ENCODE results near the gene KRTAP29-1.

Gene KRTAP29-1

DNA sequence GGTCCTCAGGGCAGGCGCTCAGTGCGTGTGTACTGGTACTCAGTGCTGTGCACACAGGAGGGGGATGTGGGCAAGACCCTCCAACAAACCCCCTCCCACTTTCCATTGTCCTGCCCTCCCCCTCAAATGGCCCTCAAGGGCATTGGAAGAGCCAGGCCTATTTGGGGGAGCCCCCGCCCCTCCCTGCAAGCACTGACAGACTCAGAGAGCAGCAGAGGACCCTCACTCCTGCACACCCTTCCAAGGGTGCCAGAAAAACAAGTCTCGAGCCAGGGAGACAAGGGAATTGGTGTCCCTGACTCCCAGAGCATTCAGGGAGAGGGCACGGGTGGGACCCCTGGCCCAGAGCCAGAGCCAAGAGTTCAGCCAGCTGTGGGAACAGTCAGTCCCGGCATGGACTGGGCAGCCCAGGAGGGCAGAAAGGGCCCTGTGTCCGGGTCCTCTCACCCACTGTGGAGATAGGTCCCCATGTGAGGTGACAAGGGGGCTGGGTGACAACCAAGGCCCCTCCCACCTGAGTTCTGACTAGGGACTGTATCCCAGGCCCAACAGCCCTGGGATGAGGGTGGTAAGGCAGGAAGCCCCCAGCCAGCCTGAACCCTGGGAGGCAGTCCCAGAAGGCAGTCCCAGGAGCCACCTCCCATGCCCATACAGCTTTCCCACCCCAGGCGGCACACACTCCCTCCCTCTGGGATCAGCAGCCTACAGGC is 24.9 kb upstream of the KRTAP29-1 start:
- DNase-seq, result no peak

DNA sequence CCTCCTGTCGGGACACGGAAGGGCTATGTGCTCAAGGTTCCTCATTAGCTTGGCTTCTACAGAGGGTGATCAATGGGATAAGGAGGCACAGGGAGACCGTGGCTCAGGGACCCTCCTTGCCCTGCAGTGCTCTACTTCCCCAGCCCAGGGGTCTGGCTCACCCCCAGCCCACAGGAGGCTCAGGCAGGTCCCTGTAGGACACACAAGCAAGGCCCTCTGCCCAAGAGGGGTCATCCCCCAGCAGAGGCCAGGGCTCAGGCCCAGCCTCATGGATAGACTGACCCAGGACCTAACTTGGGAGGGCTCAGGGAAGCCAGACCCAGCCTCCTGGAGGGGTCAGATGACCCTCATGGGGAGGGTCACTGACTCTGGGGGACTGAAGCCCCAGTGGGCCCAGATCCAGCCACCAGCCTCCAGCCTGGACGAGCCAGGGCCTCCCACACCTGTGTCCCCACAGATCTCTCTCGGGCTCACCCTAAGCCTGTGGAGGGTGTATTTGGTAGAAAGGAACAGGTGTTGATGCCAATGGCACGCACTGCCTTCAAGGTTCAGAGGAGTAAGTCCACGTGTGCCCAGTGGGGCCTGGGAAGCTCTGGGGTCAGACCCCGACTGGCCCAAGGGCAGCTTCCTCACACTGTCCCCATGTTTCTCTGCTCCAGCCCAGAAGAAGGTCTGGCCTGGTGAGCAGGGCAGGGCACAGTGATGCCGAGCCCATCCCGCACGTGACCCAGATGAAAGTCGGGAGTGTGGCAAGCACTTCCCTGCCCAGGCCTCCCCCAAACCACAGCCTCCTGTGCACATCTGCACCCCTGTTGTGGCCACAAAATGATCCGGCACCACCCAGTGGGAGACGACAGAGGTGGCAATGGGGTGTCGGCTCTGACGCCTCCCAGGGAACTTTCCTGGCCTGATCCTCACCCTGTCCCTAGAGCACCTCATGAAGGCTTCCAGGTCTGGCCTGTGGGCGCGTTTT is 23.8 kb upstream of the KRTAP29-1 start:
- peak; percentile 50 for DNase-seq

DNA sequence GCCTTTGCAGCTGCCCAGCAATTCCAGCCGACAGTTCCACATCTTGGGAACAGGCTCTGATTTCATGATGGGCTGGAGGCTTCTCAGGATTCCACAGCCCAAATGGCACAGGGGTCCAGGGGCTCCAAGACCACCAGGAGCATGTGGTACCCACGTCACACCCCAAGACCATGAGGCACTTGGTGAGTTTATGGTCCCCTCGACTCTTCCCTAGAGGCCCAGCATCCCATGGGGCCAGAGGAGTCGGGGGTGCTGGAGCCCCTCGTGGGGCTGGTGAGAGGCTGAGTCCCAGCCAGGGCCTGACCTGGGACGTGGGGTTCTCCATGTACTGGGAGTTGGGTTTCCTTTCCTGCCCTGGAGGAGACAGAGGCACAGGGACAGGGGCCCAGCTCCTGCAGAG is 23.0 kb upstream of the KRTAP29-1 start:
- no peak for DNase-seq

DNA sequence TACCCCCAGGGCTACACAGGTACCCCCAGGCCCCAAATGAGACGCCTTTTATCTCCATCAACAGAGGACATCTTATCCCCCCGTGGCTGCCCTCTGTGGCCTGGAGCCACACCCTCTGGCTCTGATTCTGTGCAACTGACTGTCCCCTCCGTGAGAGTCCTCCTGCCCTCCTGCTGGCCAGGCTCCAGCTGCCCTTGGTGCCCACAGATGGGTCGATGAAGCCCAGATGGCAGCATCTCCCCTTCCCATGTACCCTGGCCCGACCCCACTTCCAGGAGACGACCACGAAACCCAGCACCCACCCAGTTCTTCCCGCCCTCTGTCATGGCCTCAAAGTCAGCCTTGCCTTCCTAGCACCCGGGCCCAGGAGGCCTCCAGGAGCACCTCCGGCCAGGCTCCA is 22.5 kb upstream of the KRTAP29-1 start:
- DNase-seq, result no peak

DNA sequence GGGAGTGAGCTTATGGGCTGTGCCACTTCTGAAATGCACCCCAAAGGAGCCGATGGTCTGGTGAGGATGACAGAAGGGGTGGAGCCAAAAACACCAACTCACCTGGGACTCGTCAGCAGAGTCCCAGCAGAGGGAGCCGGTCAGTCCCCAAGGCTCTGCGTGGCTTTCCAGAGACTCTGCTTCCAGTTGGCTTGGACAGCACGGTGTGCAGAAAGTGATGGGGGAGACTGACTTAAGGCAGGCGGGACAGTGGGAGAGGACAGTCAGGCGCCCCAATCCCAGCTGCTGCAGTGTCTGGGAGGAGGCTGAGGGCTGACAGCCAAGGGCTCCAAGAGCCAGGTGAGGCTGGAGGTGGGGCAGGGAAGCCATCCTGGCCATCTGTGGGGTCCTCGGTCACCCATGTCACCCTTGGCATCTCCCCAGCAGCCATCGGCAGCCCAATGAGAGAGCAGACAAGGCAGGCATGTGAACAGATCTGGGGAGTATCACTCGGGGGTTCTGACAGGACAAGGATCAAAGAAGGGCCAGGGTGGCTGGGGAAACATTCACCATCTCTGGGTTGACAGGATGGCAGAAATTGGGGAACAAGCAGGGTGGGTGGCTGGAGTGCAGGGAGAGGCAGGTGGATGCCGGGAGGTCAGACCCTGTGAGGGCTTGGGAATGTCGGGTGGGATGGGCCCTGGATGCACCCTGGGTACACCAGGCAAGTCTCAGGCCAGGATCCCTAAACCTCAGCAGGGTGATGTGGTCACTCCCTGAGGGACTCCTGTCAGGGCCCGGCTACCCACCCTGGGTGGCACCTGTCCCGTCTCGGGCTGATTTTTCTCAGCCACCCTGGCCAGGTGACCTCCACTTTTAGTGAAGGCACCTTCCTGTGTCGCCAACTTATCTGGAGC is 21.8 kb upstream of the KRTAP29-1 start:
- DNase-seq, result no peak

DNA sequence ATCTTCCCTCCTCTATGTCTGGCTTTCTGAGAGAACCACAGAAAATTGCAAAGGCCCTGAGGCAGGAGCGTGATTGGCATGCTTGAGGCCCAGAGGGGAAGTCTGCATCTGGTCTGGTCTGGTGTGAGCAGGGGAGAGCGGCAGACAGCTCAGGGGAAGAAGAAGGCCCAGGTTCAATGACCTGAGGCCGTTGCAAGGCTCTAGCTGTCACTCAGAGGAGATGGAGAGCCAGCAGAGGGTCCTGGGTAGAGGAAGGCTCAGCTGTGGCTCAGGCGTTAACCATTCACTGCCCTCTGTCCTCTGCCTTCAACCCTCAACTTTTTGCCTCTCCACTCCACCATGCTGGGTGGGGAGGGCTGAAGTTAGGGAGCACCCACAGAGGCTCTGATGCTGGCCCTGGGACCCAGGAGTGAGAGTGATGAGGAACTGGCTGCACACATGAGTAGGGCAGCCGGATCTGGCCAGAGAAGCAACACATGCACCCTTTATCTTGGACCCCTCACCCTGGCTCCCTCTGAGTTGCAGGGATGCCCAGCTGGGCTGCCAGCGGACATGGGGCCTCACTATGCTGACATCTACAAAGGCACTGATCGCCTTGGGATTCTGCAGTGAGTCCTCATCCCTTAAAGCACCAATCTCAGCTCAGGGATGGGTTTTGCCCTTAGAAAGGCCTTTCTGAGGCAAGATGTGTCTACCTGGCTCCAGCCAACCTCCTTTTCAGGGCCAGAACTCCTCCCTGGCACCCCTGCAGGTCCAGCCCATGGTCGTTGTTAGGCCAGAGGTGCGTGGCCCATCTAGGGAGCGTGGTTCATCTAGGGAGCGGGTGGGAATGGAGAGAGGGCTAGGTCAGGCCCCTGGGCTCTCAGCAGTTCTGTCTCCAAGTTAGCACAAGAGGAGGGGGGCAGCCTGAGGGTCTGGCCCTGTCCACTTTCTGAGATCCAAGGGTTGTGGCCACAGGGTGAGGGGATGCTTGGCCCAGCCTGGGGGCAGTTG is 20.5 kb upstream of the KRTAP29-1 start:
- no peak for DNase-seq

DNA sequence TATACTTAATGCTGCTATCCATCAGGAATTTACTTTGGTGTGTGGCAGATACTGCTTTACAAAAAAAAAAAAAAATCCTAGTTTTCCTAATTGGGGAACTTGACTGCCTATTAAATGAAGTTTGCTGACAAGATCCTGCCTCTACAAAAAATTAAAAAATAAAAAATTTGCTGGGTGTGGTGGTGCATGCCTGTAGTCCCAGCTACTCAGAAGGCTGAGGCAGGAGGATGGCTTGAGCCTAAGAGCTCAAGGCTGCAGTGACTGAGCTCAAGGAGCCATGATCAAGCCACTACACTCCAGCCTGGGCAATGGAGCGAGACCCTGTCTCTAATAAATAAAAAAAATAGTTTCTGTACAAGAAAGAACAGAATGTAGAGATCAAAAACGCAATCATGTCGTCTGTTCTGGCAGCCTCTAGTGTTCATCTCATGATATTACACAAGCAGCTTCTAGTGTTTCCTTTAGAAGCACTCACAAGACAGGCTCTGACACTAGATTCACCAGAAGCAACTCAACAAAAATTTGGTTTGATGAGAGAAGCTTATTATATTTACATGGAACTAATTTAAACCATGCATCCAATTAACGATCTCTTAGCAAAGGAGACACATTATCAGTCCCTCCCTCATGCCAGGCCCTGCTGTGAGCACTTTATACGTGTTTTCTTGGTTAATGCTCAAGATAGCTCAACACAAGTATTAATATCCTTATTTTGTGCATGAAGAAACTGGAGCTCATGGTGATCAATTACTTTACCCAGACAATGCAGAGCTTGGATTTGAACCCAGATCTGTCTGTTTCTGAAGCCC is 19.6 kb upstream of the KRTAP29-1 start:
- DNase-seq, result peak; percentile 65

DNA sequence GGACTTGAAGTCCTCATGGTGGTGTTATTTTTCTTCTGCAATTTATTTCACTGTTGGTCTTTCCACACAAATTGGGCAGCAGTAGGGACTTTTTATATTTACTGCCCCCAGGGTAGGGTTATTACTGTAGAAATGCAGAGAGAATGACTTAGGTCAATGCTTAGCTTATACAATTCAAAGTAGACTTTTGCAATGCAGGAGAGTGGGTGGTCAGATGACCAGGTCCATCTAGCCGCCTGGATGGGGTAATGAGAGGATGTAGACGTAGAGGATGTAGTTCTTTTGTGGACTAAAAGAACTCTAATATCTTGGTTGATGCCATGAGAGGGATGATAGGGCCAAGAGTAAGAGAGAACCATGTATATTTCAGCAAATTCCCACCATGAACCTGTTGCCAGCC is 15.6 kb upstream of the KRTAP29-1 start:
- no peak for DNase-seq

DNA sequence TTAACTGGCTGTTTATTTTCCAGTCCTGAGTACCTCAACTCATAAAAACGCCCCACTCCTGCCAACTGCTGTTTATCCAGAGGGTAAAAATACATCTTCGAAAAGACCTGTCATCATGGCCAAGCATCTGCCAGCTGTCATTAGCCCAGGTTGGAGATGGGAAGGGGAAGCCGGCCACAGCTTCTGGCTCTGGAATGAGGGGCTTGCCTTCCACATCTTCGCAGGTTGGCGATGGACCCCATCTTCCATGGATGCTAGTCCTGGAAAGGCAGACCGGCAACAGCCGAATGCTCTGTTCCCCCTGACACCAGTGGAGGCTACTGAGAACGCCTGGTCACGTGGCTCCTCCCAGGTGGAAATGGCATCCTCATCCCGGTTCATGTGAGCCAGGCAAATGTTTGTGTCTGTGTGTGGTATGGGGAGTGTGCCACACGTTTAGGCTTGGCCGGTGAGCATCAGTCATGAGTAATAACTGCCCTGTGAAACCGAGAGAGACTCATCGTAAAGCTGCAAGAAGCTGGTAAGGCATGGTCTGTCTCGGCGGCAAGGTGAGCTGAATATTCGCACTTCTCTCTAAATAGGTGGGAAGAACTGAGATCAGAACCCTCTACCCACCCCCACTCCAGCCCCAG is 13.3 kb upstream of the KRTAP29-1 start:
- no peak for DNase-seq

DNA sequence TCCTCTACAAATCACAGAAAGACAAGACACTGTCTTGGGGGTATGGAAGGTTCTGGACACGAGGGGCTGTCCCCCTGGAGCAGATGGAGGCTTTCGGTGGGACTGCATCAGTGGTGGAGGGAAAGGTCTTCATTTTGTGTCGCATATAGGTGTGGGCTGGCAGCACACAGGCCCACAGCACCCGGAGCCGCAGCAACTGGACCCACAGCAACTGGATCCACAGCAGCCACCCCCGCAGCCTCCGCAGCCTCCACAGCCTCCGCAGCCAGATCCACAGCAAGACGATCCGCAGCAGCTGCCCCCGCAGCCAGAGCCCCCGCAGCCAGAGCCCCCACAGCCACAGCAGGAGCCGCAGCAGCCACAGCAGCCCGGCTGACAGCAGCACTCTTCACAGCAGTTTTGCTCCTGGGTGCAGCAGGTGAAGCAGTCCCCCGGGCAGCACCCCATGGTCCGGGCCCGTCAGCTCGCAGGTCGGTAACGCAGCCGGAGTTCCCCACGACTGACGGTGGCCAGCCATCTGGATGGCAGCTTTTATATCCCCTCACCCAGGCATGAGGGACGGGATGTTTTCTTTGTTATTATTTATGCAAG is 12.6 kb upstream of the KRTAP29-1 start, which contains the start of gene KRTAP17-1:
KRTAP17-1 (minus strand) TSS at position 507 of the 591 bp plus-strand sequence; CDS start at position 447, 60 bp downstream.
- no peak for DNase-seq

DNA sequence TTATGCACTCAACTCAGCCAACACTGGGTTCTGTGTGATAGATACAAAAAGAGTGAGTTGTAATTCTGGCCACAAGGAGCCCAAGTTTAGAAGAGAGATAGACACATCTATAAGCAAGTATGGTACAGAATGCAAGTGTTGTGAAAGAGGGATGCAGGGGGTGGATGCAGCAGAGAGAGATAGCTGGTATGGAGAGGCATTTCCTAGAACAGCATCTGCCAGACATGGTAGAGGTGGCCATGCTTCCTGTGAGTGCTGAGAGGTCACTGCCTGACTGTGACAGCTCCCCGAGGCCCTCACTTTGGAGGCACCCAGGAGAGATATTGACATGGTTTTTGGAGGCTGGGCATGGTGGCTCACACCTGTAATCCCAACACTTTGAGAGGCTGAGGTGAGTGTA is 8.5 kb upstream of the KRTAP29-1 start:
- DNase-seq, result no peak

DNA sequence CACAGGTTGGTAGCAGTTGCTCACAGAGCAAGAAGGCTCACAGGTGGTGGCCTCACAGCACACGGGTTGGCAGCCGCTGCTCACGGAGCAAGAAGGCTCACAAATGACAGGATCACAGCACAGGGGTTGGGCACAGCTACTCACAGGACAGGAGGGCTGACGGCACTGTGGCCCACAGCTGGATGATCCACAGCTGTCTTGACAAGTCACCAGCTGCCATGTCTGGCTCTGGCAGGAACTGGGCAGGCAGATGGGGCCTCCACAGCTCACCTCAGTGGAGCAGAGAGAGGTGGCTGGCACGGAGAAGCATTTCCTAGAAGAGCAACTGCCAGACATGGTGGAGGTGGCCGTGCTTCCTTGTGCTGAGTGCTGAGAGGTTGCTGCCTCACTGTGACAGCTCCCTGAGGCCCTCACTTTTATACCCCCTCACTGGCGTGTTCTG is 6.3 kb upstream of the KRTAP29-1 start, which contains the start of gene KRTAP16-1:
KRTAP16-1 (minus strand) TSS at position 392 of the 442 bp plus-strand sequence; CDS start at position 336, 56 bp downstream.
- DNase-seq, result peak; percentile 54

DNA sequence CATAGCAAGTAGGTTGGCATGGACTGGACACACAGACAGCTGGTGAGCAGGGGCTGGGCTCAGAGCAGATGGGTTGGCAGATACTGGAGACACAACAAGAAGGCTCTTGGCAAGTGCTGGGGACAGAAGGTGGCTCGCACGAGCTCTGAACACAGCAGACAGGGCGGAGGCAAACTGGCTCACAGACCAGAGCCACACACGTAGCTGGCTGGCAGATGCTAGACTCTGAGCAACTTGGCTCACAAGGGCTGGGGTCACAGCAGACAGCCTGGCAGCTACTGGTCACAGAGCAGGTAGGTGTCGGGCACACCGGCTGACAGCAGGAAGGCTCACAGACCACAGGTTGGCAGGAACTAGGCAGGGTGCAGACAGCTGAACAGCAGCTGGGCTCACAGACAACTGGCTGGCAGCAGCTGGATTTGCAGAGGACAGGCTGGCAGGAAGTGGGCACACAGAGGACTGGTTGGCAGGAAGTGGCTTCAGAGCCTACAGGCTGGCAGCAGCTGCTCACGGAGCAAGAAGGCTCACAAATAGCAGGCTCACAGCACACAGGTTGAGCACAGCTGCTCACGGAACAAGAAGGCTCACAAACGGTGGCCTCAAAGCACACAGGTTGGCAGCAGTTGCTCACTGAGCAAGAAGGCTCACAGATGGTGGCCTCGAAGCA is 5.7 kb upstream of the KRTAP29-1 start:
- peak; percentile 88 for DNase-seq

DNA sequence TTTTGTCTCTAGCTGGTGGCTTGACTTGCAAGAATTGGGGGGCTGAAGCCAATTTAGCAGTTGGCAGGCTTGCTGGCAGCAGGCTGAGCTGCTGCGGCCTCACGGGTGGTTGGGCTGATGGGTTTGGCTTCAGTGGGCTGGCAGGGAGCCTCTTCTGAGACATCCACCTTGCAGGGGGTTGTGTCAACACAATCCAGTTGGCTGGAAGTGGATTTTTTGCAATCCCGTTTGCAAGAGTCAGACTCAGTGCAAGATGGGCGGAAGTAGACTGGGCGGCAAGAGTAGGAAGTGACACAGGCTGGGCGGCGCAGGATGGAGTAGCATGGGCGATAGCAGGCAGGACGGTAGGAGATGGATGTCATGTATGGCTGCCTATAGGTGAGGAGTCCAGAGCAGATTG is 5.0 kb upstream of the KRTAP29-1 start:
- no peak for DNase-seq

DNA sequence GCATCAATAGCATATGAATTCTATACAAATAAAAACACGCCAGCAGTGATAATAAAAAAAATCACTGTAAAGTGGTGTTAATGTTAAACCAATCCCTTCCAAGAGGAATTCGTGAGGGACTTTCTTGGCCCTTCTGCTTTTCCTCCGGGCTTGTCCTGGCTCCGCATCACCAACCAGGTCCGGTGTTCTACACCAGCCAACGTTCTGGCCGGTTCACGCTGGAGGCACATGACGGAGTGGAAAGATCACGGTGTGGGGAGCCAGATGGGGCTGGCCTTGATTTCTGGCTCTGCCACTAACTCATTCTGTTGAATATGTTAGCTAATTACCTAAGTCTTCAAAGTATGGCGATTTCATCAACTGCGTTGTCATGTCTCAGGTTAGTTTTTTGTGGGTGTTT is 1.4 kb upstream of the KRTAP29-1 start:
- no peak for DNase-seq

DNA sequence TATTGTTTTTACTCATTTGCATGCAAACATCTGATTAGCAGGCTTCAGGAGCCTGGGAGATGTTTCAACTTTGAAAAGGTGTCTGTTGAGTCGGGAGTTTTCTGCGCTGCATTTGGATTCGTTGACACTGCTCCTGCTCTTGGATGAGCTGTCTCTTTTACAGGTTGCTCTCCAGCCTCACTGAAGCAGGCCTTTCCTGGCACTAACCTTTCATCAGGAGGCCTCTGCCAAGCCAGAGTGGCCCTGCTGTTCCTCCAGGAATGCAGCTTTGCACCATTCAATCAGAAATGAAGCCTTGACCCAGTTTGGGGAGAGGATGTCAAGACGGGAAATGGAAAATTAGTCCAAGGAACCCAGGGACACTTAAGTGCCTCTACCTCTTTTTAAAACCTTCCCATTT is 330 bp upstream of the KRTAP29-1 start:
- DNase-seq, result no peak

DNA sequence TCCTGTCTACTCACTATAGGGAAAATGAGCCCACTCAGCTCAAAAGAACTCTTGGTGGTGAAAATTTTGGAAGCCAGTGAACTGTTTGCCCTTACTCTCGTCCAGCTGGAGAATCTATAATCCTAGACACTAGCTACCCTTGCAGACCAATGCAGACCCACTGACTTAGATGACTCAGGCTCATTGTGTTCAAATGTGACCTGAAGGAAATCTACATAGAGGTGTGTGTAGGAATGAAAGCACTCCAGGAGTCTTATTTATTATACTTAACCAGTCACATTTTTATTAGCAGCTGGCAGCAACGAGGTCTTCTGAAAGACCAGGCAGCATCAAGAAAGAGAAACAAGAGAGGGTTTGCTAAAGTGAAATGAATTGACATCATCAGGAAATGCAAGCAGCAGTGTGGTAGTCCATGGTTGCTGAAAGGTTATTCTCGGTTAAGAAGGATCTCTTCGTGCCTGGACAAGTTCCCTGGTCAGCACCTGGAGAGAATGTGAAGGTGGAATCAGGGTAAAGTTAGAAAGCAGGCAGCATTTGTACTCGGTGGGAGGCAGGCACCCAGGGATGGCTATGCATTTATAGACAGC is 1.4 kb downstream of the KRTAP29-1 start:
- no peak for DNase-seq

DNA sequence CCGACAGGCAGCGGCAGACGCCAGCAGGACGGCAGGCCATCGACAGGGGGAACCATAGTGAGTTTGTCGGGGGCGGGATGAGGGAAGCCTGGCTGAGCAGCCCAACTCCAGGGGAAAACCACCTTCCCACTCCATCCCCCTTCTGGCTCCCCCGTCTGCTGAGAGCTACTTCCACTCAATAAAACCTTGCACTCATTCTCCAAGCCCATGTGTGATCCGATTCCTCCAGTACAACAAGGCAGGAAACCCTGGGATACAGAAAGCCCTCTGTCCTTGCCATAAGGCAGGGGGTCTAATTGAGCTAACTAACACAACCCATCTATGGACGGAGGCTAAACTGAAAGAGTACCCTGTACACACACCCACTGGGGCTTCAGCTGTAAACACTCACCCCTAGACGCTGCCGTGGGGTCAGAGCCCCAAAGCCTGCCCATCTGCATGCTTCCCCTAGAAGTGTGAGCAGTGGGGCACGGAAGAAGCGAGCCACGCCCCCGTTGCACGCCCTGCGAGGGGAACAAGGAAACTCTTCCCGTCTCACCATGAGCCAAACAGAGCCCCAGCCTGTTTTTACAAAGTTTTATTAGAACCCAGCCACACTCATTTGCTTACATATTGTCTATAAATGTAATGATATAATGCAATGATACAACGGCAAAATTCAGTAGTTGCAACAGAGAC is 4.1 kb downstream of the KRTAP29-1 start:
- no peak for DNase-seq

All from CD4-positive, alpha-beta T cell treated with Interleukin-10 for 1 hour (primary cell).